HEK293 (cell line): Measurements from ENCODE around the gene SBSN.

ENCODE experiments used
- BCL11B ChIP-seq: fragments of 450-650 bp; formaldehyde crosslinking; IDR thresholded peaks from 2 replicates; pipeline ENCODE4 v1.5.1; 2016; ENCODE audit warnings: low read depth, missing biosample characterization, missing genetic modification characterization
- KLF16 ChIP-seq: fragments of 450-650 bp; formaldehyde crosslinking; IDR thresholded peaks from 2 replicates; pipeline ENCODE4 v1.5.1; 2017; ENCODE audit warnings: missing biosample characterization, missing genetic modification characterization
- WT1 ChIP-seq: fragments of 450-650 bp; formaldehyde crosslinking; IDR thresholded peaks from 2 replicates; pipeline ENCODE4 v1.5.1; 2016; ENCODE audit warnings: missing biosample characterization, missing genetic modification characterization
- ZBTB21 ChIP-seq: fragments of 450-650 bp; formaldehyde crosslinking; IDR thresholded peaks from 2 replicates; pipeline ENCODE4 v1.5.1; 2017; ENCODE audit warnings: missing biosample characterization, missing genetic modification characterization
- ZNF10 ChIP-seq: fragments of 450-650 bp; formaldehyde crosslinking; IDR thresholded peaks from 2 replicates; pipeline ENCODE4 v1.5.1; 2017; ENCODE audit warnings: missing biosample characterization, missing genetic modification characterization
- ZNF132 ChIP-seq: fragments of 450-650 bp; formaldehyde crosslinking; IDR thresholded peaks from 2 replicates; pipeline ENCODE4 v1.5.1; 2017; ENCODE audit warnings: missing biosample characterization, missing genetic modification characterization, borderline replicate concordance
- ZNF138 ChIP-seq: fragments of 450-650 bp; formaldehyde crosslinking; IDR thresholded peaks from 2 replicates; pipeline ENCODE4 v1.5.1; 2016; ENCODE audit warnings: missing biosample characterization, missing genetic modification characterization, borderline replicate concordance
- ZNF157 ChIP-seq: fragments of 450-650 bp; formaldehyde crosslinking; IDR thresholded peaks from 2 replicates; pipeline ENCODE4 v1.5.1; 2016; ENCODE audit warnings: missing biosample characterization, missing genetic modification characterization
- ZNF169 ChIP-seq: fragments of 450-650 bp; formaldehyde crosslinking; IDR thresholded peaks from 2 replicates; pipeline ENCODE4 v1.5.1; 2016; ENCODE audit warnings: missing biosample characterization, missing genetic modification characterization
- ZNF2 ChIP-seq: fragments of 450-650 bp; formaldehyde crosslinking; IDR thresholded peaks from 2 replicates; pipeline ENCODE4 v1.5.1; 2016; ENCODE audit warnings: missing biosample characterization, missing genetic modification characterization
- ZNF214 ChIP-seq: fragments of 450-650 bp; formaldehyde crosslinking; IDR thresholded peaks from 2 replicates; pipeline ENCODE4 v1.5.1; 2017; ENCODE audit warnings: missing biosample characterization, mild to moderate bottlenecking, missing genetic modification characterization, borderline replicate concordance
- ZNF311 ChIP-seq: fragments of 450-650 bp; formaldehyde crosslinking; IDR thresholded peaks from 2 replicates; pipeline ENCODE4 v1.5.1; 2017; ENCODE audit warnings: missing biosample characterization, missing genetic modification characterization, borderline replicate concordance
- ZNF350 ChIP-seq: fragments of 450-650 bp; formaldehyde crosslinking; IDR thresholded peaks from 2 replicates; pipeline ENCODE4 v1.5.0; 2017; ENCODE audit warnings: missing biosample characterization, mild to moderate bottlenecking, missing genetic modification characterization
- ZNF404 ChIP-seq: fragments of 450-650 bp; formaldehyde crosslinking; IDR thresholded peaks from 2 replicates; pipeline ENCODE4 v1.5.1; 2017; ENCODE audit warnings: missing biosample characterization, missing genetic modification characterization
- ZNF423 ChIP-seq: fragments of 450-650 bp; formaldehyde crosslinking; IDR thresholded peaks from 2 replicates; pipeline ENCODE4 v1.5.1; 2016; ENCODE audit warnings: missing biosample characterization, missing genetic modification characterization
- ZNF521 ChIP-seq: fragments of 450-650 bp; formaldehyde crosslinking; IDR thresholded peaks from 2 replicates; pipeline ENCODE4 v1.5.1; 2017; ENCODE audit warnings: missing biosample characterization, mild to moderate bottlenecking, missing genetic modification characterization
- ZNF555 ChIP-seq: fragments of 450-650 bp; formaldehyde crosslinking; conservative IDR thresholded peaks from 2 replicates; pipeline ENCODE4 v1.5.1; 2017; ENCODE audit warnings: missing biosample characterization, mild to moderate bottlenecking, missing genetic modification characterization, inconsistent platforms
- ZNF600 ChIP-seq: fragments of 450-650 bp; formaldehyde crosslinking; IDR thresholded peaks from 2 replicates; pipeline ENCODE4 v1.5.1; 2016; ENCODE audit warnings: missing biosample characterization, missing genetic modification characterization
- ZNF626 ChIP-seq: fragments of 450-650 bp; sonication (Bioruptor Pico); formaldehyde crosslinking; IDR thresholded peaks from 2 replicates; pipeline ENCODE4 v1.5.1; 2018; ENCODE audit warnings: missing biosample characterization, missing genetic modification characterization, inconsistent platforms
- ZNF654 ChIP-seq: fragments of 450-650 bp; formaldehyde crosslinking; IDR thresholded peaks from 2 replicates; pipeline ENCODE4 v1.5.1; 2016; ENCODE audit warnings: low read depth, missing biosample characterization, missing genetic modification characterization
- ZNF707 ChIP-seq: fragments of 450-650 bp; formaldehyde crosslinking; IDR thresholded peaks from 2 replicates; pipeline ENCODE4 v1.5.1; 2016; ENCODE audit warnings: missing biosample characterization, missing genetic modification characterization
- ZNF791 ChIP-seq: fragments of 450-650 bp; formaldehyde crosslinking; IDR thresholded peaks from 2 replicates; pipeline ENCODE4 v1.5.1; 2016; ENCODE audit warnings: missing biosample characterization, missing genetic modification characterization
- ZNF830 ChIP-seq: fragments of 450-650 bp; IDR thresholded peaks from 2 replicates; pipeline ENCODE4 v1.5.0; 2018; ENCODE audit warnings: missing biosample characterization, missing genetic modification characterization, low read depth, mild to moderate bottlenecking, moderate library complexity
- ZNF843 ChIP-seq: fragments of 450-650 bp; formaldehyde crosslinking; IDR thresholded peaks from 2 replicates; pipeline ENCODE4 v1.5.1; 2016; ENCODE audit warnings: missing biosample characterization, missing genetic modification characterization
- TF ChIP-seq, protein P1 (sequence below): fragments of 450-650 bp; formaldehyde crosslinking; conservative IDR thresholded peaks from 2 replicates; pipeline ENCODE4 v1.5.1; 2016; ENCODE audit warnings: low read depth, missing biosample characterization, missing genetic modification characterization
- TF ChIP-seq, protein P2 (sequence below): fragments of 450-650 bp; formaldehyde crosslinking; IDR thresholded peaks from 2 replicates; pipeline ENCODE4 v1.5.1; 2017; ENCODE audit warnings: missing biosample characterization, mild to moderate bottlenecking, missing genetic modification characterization, moderate library complexity
- TF ChIP-seq, protein P3 (sequence below): fragments of 450-650 bp; formaldehyde crosslinking; IDR thresholded peaks from 2 replicates; pipeline ENCODE4 v1.5.1; 2016; ENCODE audit warnings: missing biosample characterization, missing genetic modification characterization
- TF ChIP-seq, protein P4 (sequence below): fragments of 450-650 bp; formaldehyde crosslinking; IDR thresholded peaks from 2 replicates; pipeline ENCODE4 v1.5.1; 2017; ENCODE audit warnings: missing biosample characterization, missing genetic modification characterization
- TF ChIP-seq, protein P5 (sequence below): fragments of 450-650 bp; formaldehyde crosslinking; IDR thresholded peaks from 2 replicates; pipeline ENCODE4 v1.5.0; 2017; ENCODE audit warnings: missing biosample characterization, missing genetic modification characterization, borderline replicate concordance

Gene SBSN

DNA sequence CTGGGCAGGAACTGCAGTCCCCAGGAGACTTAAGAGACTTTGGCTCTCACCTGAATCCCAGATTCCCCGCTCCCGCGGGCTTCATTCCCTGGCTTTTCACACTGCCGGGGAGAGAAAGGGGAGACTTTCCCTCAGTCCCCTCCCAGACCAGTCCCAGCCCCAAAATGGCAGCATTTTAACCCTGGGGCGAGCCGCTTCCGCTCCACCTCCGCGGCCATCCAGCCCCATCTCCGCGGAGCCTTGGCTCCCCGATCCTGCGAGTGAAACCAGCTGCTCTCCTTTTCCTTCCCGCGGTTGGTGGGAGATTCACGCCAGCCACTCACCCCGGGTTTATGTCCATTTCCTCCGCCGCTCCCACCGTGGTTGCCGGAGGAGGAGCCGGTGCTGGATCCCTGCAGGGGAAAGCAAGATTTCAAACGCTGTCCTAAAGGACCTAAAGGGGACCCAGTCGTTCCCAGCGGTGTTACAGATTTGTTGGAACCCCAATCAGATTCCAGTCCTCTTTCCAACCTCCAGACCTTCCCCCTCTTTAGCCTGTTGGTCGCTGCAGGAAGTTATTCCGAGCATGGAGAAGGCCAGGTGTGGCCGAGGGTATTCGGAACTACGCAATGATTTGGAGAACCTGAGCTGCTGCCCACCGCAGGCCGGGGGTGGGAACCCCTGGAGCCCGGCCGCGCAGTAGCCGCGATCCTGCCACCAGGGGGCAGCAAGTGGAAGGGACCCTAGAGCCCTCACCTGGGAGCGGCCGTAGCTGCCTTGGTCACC, 18.1 kb downstream of the SBSN start (continued):
- TF ChIP-seq ZNF521 (tag by site-specific recombination) (no peak), ZNF138 (tag by site-specific recombination) (no peak), WT1 (peak; percentile 47), ZNF169 (no peak), KLF16 (tag by site-specific recombination) (peak; percentile 78), ZNF423 (tag by site-specific recombination) (peak; percentile 49; the same call in 1 of the 2 replicates), ZNF214 (no peak), ZNF843 (tag by site-specific recombination) (peak; percentile 63; the same call in 1 of the 2 replicates), BCL11B (tag by site-specific recombination) (peak; percentile 91; the same call in 1 of the 2 replicates), ZNF830 (tag by site-specific recombination) (no peak), ZNF654 (peak; percentile 70), ZNF555 (tag by site-specific recombination) (no peak), ZNF600 (tag by site-specific recombination) (peak; percentile 97), ZNF132 (tag by site-specific recombination) (no peak), ZNF157 (tag by site-specific recombination) (no peak; the same call in 1 of the 2 replicates), ZNF2 (peak; percentile 93), ZNF350 (no peak), ZNF10 (peak; percentile 46; the same call in 1 of the 2 replicates), ZNF311 (tag by site-specific recombination) (no peak), ZNF707 (tag by site-specific recombination) (no peak), ZNF404 (tag by site-specific recombination) (no peak), ZNF626 (tag by site-specific recombination) (no peak), ZNF791 (tag by site-specific recombination) (no peak), ZBTB21 (tag by site-specific recombination) (peak; percentile 89)
- TF ChIP-seq, protein P1, sequence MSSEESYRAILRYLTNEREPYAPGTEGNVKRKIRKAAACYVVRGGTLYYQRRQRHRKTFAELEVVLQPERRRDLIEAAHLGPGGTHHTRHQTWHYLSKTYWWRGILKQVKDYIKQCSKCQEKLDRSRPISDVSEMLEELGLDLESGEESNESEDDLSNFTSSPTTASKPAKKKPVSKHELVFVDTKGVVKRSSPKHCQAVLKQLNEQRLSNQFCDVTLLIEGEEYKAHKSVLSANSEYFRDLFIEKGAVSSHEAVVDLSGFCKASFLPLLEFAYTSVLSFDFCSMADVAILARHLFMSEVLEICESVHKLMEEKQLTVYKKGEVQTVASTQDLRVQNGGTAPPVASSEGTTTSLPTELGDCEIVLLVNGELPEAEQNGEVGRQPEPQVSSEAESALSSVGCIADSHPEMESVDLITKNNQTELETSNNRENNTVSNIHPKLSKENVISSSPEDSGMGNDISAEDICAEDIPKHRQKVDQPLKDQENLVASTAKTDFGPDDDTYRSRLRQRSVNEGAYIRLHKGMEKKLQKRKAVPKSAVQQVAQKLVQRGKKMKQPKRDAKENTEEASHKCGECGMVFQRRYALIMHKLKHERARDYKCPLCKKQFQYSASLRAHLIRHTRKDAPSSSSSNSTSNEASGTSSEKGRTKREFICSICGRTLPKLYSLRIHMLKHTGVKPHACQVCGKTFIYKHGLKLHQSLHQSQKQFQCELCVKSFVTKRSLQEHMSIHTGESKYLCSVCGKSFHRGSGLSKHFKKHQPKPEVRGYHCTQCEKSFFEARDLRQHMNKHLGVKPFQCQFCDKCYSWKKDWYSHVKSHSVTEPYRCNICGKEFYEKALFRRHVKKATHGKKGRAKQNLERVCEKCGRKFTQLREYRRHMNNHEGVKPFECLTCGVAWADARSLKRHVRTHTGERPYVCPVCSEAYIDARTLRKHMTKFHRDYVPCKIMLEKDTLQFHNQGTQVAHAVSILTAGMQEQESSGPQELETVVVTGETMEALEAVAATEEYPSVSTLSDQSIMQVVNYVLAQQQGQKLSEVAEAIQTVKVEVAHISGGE (tag by site-specific recombination) = peak; percentile 86
- TF ChIP-seq, protein P2, sequence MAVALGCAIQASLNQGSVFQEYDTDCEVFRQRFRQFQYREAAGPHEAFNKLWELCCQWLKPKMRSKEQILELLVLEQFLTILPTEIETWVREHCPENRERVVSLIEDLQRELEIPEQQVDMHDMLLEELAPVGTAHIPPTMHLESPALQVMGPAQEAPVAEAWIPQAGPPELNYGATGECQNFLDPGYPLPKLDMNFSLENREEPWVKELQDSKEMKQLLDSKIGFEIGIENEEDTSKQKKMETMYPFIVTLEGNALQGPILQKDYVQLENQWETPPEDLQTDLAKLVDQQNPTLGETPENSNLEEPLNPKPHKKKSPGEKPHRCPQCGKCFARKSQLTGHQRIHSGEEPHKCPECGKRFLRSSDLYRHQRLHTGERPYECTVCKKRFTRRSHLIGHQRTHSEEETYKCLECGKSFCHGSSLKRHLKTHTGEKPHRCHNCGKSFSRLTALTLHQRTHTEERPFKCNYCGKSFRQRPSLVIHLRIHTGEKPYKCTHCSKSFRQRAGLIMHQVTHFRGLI = peak; percentile 72
- TF ChIP-seq, protein P3, sequence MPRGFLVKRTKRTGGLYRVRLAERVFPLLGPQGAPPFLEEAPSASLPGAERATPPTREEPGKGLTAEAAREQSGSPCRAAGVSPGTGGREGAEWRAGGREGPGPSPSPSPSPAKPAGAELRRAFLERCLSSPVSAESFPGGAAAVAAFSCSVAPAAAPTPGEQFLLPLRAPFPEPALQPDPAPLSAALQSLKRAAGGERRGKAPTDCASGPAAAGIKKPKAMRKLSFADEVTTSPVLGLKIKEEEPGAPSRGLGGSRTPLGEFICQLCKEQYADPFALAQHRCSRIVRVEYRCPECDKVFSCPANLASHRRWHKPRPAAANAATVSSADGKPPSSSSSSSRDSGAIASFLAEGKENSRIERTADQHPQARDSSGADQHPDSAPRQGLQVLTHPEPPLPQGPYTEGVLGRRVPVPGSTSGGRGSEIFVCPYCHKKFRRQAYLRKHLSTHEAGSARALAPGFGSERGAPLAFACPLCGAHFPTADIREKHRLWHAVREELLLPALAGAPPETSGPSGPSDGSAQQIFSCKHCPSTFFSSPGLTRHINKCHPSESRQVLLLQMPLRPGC (tag by site-specific recombination) = no peak; the same call in 1 of the 2 replicates
- TF ChIP-seq, protein P4, sequence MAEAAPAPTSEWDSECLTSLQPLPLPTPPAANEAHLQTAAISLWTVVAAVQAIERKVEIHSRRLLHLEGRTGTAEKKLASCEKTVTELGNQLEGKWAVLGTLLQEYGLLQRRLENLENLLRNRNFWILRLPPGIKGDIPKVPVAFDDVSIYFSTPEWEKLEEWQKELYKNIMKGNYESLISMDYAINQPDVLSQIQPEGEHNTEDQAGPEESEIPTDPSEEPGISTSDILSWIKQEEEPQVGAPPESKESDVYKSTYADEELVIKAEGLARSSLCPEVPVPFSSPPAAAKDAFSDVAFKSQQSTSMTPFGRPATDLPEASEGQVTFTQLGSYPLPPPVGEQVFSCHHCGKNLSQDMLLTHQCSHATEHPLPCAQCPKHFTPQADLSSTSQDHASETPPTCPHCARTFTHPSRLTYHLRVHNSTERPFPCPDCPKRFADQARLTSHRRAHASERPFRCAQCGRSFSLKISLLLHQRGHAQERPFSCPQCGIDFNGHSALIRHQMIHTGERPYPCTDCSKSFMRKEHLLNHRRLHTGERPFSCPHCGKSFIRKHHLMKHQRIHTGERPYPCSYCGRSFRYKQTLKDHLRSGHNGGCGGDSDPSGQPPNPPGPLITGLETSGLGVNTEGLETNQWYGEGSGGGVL (tag by site-specific recombination) = peak; percentile 44; the same call in 1 of the 2 replicates
- TF ChIP-seq, protein P5, sequence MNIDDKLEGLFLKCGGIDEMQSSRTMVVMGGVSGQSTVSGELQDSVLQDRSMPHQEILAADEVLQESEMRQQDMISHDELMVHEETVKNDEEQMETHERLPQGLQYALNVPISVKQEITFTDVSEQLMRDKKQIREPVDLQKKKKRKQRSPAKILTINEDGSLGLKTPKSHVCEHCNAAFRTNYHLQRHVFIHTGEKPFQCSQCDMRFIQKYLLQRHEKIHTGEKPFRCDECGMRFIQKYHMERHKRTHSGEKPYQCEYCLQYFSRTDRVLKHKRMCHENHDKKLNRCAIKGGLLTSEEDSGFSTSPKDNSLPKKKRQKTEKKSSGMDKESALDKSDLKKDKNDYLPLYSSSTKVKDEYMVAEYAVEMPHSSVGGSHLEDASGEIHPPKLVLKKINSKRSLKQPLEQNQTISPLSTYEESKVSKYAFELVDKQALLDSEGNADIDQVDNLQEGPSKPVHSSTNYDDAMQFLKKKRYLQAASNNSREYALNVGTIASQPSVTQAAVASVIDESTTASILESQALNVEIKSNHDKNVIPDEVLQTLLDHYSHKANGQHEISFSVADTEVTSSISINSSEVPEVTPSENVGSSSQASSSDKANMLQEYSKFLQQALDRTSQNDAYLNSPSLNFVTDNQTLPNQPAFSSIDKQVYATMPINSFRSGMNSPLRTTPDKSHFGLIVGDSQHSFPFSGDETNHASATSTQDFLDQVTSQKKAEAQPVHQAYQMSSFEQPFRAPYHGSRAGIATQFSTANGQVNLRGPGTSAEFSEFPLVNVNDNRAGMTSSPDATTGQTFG (tag by site-specific recombination) = no peak
